Psoas muscle (tissue), 8 donors: ENCODE data around the gene LDLRAD4. TPM values are rescaled to one million over a fixed set of nuclear protein-coding genes. Genes with fewer than 3 reads are reported as not detected.

Experiments
- ATAC-seq, 4 donors: fragments of 200-7000 bp; cut with Tn5 transposase; one replicate each; pipeline ENCODE4 v1.9.1; 2020; ENCODE audit warnings: moderate library complexity in 3 of 4, mild to moderate bottlenecking in 2 of 4
- DNase-seq, 2 donors: peaks; one replicate each; pipeline ENCODE4 v3.0.0-alpha.2; 2020
- H3K27ac ChIP-seq: fragments of 200-600 bp; one replicate; pipeline ENCODE4 v1.8.0; 2022
- H3K27me3 ChIP-seq, 3 donors: fragments of 200-600 bp in 1 of 3; one replicate each; pipeline versions ENCODE4 v1.6.1 to v1.8.0; 2013 to 2022; ENCODE audit warnings: low read length in 2 of 3, mild to moderate bottlenecking in 2 of 3, moderate library complexity in 1 of 3; ENCODE audit not compliant: insufficient read depth in 3 of 3
- H3K36me3 ChIP-seq, 2 donors: fragments of 200-600 bp in 1 of 2; one replicate each; pipeline versions ENCODE4 v1.6.1 to v1.8.0; 2013 to 2022; ENCODE audit warnings: low read depth in 1 of 2, mild to moderate bottlenecking in 1 of 2, moderate library complexity in 1 of 2; ENCODE audit not compliant: insufficient read depth in 1 of 2
- H3K4me1 ChIP-seq: fragments of 200-600 bp; one replicate; pipeline ENCODE4 v1.8.0; 2022
- H3K4me3 ChIP-seq: fragments of 200-600 bp; one replicate; pipeline ENCODE4 v1.8.0; 2022; ENCODE audit warnings: mild to moderate bottlenecking
- H3K9me3 ChIP-seq: fragments of 200-600 bp; one replicate; pipeline ENCODE4 v1.8.0; 2022
- WGBS, 3 donors: extraction: QIAGEN DNeasy Blood & Tissue Kit; methylation state at CpG; one replicate each; pipeline versions ENCODE4 v1.1.6 to v1.1.7; 2013; 5-methylcytosine and 5-hydroxymethylcytosine counted together
- intact Hi-C, 2 donors: fragments of 100-400 bp; cut with DNase I; formaldehyde crosslinking; loops; one replicate each; pipeline versions ENCODE4 v1.11.0 to v1.14.2; 2022
- polyA plus RNA-seq, 3 donors: library from polyadenylated mRNA; stranded (reverse); fragments of 200-250 nt; gene quantifications; one replicate each; pipeline ENCODE4 v1.2.3, GENCODE V29; 2013
- total RNA-seq, 4 donors: library from RNA; stranded (reverse); fragmentation: NEBNext Ultra II Directional in 2 of 4; extraction: Animal tissue kit (Norgen Biotek cat#: 25700) in 2 of 4; gene quantifications; one replicate each; pipeline versions ENCODE4 v1.2.1 to v1.2.4, GENCODE V29; 2021 to 2023
- TF ChIP-seq, protein P1 (sequence below): fragments of 200-600 bp; IDR thresholded peaks from one replicate; pipeline ENCODE4 v1.8.0; 2022; ENCODE audit warnings: antibody characterized with exemption
- donor health status: healthy with polysubstance abuse.
- donor health status: DM: no; HTN: no; CAD: no; lungs with moderate emphysema.
- donor health status: Bipolar disorder and iron deficiency.
- donor health status: healthy.
- donor health status: DM: yes; HTN: yes; CAD: no.
- donor health status: DM: no; HTN: no; CAD: no.
- donor health status: DM: no; HTN: no; CAD: no.
- donor health status: DM: yes; HTN: yes; CAD: no.

The LDLRAD4 gene
- total and polyA plus RNA-seq, 7 donors: 1.8 to 13.9 (median 3.8) TPM

DNA sequence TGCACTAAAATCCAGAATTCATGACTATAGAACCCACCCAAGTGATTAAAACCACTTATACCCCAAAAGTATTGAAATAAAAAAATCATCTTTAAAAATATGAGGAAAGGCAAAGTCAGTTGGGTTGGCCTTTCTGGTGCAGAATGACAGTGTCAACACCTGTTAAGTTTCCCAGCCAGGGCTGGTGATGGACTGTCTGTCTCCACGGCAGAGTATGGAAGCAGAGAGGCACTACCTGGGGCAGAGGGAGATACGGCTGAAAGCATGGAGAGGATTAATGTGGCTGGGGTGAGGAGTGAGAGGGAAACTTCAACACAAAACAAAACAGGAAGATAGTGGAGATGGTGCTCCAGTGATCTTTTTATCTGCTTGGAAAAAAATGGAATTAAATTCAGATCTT is 292.0 kb downstream of the LDLRAD4 start:
- H3K36me3 ChIP-seq: no peaks in the 10 kb centered on the region
- H3K4me1 ChIP-seq: peaks cover 74% of the 10 kb centered on the region
- no peaks in the 10 kb centered on the region for H3K9me3 ChIP-seq
- ATAC-seq (peak in 1 of 4 donors; percentile 61), DNase-seq (no peak)
- no peaks in the 10 kb centered on the region for H3K27me3 ChIP-seq
- TF ChIP-seq, protein P1, sequence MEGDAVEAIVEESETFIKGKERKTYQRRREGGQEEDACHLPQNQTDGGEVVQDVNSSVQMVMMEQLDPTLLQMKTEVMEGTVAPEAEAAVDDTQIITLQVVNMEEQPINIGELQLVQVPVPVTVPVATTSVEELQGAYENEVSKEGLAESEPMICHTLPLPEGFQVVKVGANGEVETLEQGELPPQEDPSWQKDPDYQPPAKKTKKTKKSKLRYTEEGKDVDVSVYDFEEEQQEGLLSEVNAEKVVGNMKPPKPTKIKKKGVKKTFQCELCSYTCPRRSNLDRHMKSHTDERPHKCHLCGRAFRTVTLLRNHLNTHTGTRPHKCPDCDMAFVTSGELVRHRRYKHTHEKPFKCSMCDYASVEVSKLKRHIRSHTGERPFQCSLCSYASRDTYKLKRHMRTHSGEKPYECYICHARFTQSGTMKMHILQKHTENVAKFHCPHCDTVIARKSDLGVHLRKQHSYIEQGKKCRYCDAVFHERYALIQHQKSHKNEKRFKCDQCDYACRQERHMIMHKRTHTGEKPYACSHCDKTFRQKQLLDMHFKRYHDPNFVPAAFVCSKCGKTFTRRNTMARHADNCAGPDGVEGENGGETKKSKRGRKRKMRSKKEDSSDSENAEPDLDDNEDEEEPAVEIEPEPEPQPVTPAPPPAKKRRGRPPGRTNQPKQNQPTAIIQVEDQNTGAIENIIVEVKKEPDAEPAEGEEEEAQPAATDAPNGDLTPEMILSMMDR: no peak
- WGBS, 3 donors: 32 to 59% (median 45%) methylated on average over 2 of the region's 2 CpGs
- no peak overlapping the region for H3K4me3 ChIP-seq
- intact Hi-C loops: no loop called here
- H3K27ac ChIP-seq: peak overlapping the region; percentile 88

DNA sequence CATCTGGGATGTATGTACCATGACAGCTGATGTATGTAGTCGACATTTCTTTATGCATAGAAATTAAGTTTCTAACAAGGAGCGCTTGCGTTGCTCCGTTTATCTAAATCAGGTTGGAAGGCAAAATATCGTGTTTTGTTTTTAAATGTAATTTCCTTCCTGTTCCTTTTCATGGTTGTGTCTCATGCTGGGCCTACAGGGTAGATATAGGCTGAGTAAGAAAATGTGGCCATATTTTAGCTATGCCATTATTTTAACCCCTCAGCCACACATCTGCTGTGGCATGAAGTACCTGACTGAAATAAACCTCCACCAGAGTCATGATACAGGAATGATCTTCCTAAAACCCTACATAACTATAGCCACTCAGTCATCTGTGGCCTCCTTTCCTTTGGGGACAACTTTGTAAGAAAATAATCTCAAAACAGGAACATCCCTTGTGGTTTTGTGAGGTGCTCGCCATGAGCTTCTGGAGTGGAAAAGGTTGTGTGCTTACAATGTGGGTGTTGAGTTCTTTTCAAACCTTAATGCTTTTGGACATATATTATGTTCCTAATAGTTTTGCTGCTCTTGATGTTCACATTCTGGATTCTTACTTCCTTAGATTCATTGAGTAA is 293.5 kb downstream of the LDLRAD4 start:
- intact Hi-C loops: loop anchor here in 1 of 2 donors (2.0 kb wide), 1 partner anchor 289 kb away; no protein-coding TSS in a partner anchor
- WGBS, 3 donors: 89 to 93% (median 90%) methylated on average over 6 of the region's 6 CpGs
- TF ChIP-seq, protein P1: no peak
- Histone ChIP-seq H3K36me3 (no peaks in the 10 kb centered on the region), H3K4me3 (no peak overlapping the region), H3K27me3 (no peaks in the 10 kb centered on the region), H3K4me1 (peaks cover 67% of the 10 kb centered on the region), H3K27ac (peak overlapping the region; percentile 88), H3K9me3 (no peaks in the 10 kb centered on the region)
- ATAC-seq (no peak), DNase-seq (no peak)

DNA sequence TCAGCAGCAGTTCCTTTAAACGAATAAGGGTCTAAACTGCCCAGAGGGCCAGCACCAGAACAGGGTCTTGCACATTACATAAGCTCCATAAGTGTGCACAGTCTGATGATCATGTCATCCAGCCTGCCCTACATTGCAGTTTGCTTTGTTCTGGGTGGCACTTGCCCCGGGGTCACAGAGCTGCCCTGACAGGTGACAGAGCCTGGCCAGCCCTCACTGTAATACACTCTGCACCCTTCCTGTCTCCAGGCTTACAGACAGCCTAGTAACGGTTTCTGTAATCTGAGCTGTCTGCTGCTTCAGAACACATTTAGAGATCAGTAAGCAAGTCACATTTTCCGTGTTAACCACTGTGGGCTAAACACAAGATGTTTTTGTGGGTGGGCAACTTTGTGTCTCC is 294.5 kb downstream of the LDLRAD4 start:
- 12 to 28% (median 18%) methylated on average over 4 of the region's 4 CpGs for WGBS, 3 donors
- Histone ChIP-seq H3K36me3 (no peaks in the 10 kb centered on the region), H3K27me3 (no peaks in the 10 kb centered on the region), H3K4me1 (peaks cover 64% of the 10 kb centered on the region), H3K9me3 (no peaks in the 10 kb centered on the region), H3K4me3 (no peak overlapping the region), H3K27ac (peak overlapping the region; percentile 88)
- intact Hi-C loops: loop anchor here in 1 of 2 donors (2.0 kb wide), 1 partner anchor 290 kb away; no protein-coding TSS in a partner anchor
- TF ChIP-seq, protein P1: no peak
- peak; percentile 96 to 98 (median 98) for ATAC-seq
- DNase-seq: peak; percentile 34 to 81

DNA sequence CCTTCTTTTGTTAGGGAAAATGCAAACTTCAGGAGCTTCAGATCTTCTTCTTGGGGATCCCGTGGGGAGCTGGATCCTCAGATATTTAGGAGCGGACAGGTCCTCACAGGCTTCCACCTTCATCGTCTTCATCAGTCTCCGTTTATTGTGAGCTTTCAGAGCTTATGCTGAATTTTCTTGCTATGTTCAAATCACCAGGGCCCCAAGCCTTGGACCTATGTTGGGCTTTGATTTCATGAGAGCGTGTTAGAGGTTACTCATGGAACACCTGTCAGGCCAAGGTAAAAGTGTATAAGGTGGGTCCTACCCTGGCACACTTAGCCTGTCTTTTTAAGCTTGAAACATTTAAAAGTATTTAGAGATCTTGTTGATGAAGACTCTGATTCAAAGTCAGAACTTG is 294.9 kb downstream of the LDLRAD4 start:
- ATAC-seq: peak in 3 of 4 donors; percentile 31 to 43 (median 35)
- 38 to 71% (median 51%) methylated on average over 5 of the region's 5 CpGs for WGBS, 3 donors
- Histone ChIP-seq H3K36me3 (no peaks in the 10 kb centered on the region), H3K27me3 (no peaks in the 10 kb centered on the region), H3K27ac (peak overlapping the region; percentile 88), H3K4me3 (no peak overlapping the region), H3K9me3 (peaks cover 4% of the 10 kb centered on the region), H3K4me1 (peaks cover 61% of the 10 kb centered on the region)
- intact Hi-C loops: loop anchor here in 1 of 2 donors (2.0 kb wide), 1 partner anchor 291 kb away; no protein-coding TSS in a partner anchor
- no peak for DNase-seq
- TF ChIP-seq, protein P1: no peak
